Esophagus muscularis mucosa (tissue), 4 donors: ENCODE results near the gene NMUR1.

Source experiments
- EP300 ChIP-seq: sonication (generic); formaldehyde crosslinking; IDR thresholded peaks from one replicate; pipeline ENCODE4 v1.6.1; 2017; ENCODE audit warnings: antibody characterized with exemption
- POLR2A ChIP-seq: fragments of 450-650 bp; IDR thresholded peaks from one replicate; pipeline ENCODE4 v1.6.1; 2017; ENCODE audit warnings: antibody characterized with exemption, moderate library complexity, mild to moderate bottlenecking, low read depth
- POLR2AphosphoS5 ChIP-seq, 2 donors: sonication (generic); formaldehyde crosslinking; IDR thresholded peaks; one replicate each; pipeline ENCODE4 v1.6.1; 2017; ENCODE audit warnings: antibody characterized with exemption in 2 of 2
- TF ChIP-seq, protein P1 (sequence below), 3 experiments: fragments of 200-600 bp in 2 of 3; fragments of 450-650 bp in 1 of 3; sonication (generic) in 2 of 3; IDR thresholded peaks; one replicate each; pipeline ENCODE4 v1.5.1; 2017 to 2019; ENCODE audit warnings: antibody characterized with exemption in 3 of 3, mild to moderate bottlenecking in 2 of 3, moderate library complexity in 1 of 3

DNA sequence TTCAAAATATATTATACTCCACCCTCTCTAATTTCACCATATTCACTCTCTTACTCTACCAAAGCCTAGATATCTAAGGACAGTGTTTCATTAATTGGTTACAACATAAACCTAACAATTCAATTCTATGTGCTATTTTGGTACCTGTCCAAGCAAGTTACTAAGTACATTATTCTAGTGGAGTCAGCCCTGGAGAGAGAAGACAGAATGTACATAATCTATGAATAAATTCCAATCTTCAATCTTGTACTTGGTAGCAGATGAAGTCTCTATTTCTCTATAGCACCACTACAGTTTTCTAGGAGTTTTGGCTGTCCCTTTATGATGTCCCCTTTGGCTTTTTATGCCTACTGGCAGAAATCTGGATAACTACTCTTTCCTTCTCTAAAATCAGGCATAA is 27.6 kb downstream of the NMUR1 start:
- TF ChIP-seq, protein P1, sequence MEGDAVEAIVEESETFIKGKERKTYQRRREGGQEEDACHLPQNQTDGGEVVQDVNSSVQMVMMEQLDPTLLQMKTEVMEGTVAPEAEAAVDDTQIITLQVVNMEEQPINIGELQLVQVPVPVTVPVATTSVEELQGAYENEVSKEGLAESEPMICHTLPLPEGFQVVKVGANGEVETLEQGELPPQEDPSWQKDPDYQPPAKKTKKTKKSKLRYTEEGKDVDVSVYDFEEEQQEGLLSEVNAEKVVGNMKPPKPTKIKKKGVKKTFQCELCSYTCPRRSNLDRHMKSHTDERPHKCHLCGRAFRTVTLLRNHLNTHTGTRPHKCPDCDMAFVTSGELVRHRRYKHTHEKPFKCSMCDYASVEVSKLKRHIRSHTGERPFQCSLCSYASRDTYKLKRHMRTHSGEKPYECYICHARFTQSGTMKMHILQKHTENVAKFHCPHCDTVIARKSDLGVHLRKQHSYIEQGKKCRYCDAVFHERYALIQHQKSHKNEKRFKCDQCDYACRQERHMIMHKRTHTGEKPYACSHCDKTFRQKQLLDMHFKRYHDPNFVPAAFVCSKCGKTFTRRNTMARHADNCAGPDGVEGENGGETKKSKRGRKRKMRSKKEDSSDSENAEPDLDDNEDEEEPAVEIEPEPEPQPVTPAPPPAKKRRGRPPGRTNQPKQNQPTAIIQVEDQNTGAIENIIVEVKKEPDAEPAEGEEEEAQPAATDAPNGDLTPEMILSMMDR (IDR thresholded peaks at IDR 0.05), result no peak
- no peak for TF ChIP-seq POLR2AphosphoS5 (IDR thresholded peaks at IDR 0.05)
- no peak for TF ChIP-seq EP300
- no peak for TF ChIP-seq POLR2A
